ENCODE measurements around the gene GALNT18.

GALNT18 gene

GRCh38 chr11:11571893-11572292, 49.9 kb downstream of the GALNT18 start:
- ChIA-PET CTCF (interaction anchor here (1.0 to 1.7 kb wide), 3 partner anchors 15 to 29 kb away, joined by 3 to 5 read pairs (median 3); no protein-coding TSS in a partner anchor), POLR2A (no interaction called here)
- TF ChIP-seq CTCF (IDR thresholded peaks at IDR 0.05; ENCODE audit: control extremely low read depth, extremely low read depth, low read depth, missing control alignments): no peak
- no peak for DNase-seq (ENCODE audit: extremely low spot score)

- CTCF ChIA-PET: interaction anchor here (1.2 to 1.7 kb wide), 3 partner anchors 13 to 30 kb away, joined by 3 to 5 read pairs (median 4); no protein-coding TSS in a partner anchor
- POLR2A ChIA-PET: no interaction called here
- no peak for DNase-seq (ENCODE audit: extremely low spot score)
- TF ChIP-seq CTCF (IDR thresholded peaks at IDR 0.05; ENCODE audit: control extremely low read depth, extremely low read depth, low read depth, missing control alignments): no peak
Observed at GRCh38 chr11:11570823-11571222, 51.0 kb downstream of the GALNT18 start.

- POLR2A ChIA-PET: no interaction called here
- TF ChIP-seq CTCF (IDR thresholded peaks at IDR 0.05; ENCODE audit: control extremely low read depth, extremely low read depth, low read depth, missing control alignments): no peak
- no peak for DNase-seq (ENCODE audit: extremely low spot score)
- CTCF ChIA-PET: interaction anchor here (1.2 kb wide), 1 partner anchor 13 kb away, joined by 4 read pairs; no protein-coding TSS in a partner anchor
Observed at GRCh38 chr11:11569936-11570491, 51.8 kb downstream of the GALNT18 start.

GRCh38 chr11:11568651-11569229, 53.1 kb downstream of the GALNT18 start:
- POLR2A ChIA-PET: no interaction called here
- no peak for DNase-seq (ENCODE audit: extremely low spot score)
- TF ChIP-seq CTCF (IDR thresholded peaks at IDR 0.05; ENCODE audit: control extremely low read depth, extremely low read depth, low read depth, missing control alignments): no peak
- CTCF ChIA-PET: no interaction called here

- TF ChIP-seq CTCF (IDR thresholded peaks at IDR 0.05; ENCODE audit: control extremely low read depth, extremely low read depth, low read depth, missing control alignments): no peak
- ChIA-PET CTCF (no interaction called here), POLR2A (no interaction called here)
- no peak for DNase-seq (ENCODE audit: extremely low spot score)
Observed at GRCh38 chr11:11567936-11568650, 53.7 kb downstream of the GALNT18 start.

- ChIA-PET POLR2A (no interaction called here), CTCF (no interaction called here)
- TF ChIP-seq CTCF (IDR thresholded peaks at IDR 0.05; ENCODE audit: control extremely low read depth, extremely low read depth, low read depth, missing control alignments): no peak
- DNase-seq (ENCODE audit: extremely low spot score): no peak
Observed at GRCh38 chr11:11565636-11566035, 56.2 kb downstream of the GALNT18 start.
